Left renal pelvis (tissue), 4 donors: ENCODE results near the gene RBM47. TPM values are rescaled to one million over a fixed set of nuclear protein-coding genes. Genes with fewer than 3 reads are reported as not detected.
"Not testable (repeated sequence)": the region's sequence is repeated elsewhere in the genome, so short reads cannot be mapped to it uniquely, and the experiment has no call there.

ENCODE experiments used
- DNase-seq, 4 donors: peaks; one replicate each; pipeline ENCODE4 v3.0.0-alpha.2; 2013; ENCODE audit warnings: low read depth in 4 of 4, low spot score in 3 of 4
- polyA plus RNA-seq, 4 donors: library from polyadenylated mRNA; unstranded; fragments of 120-200 nt; gene quantifications; one replicate each; pipeline ENCODE4 v1.2.1, GENCODE V29; 2013; ENCODE audit not compliant: insufficient read length in 4 of 4

RBM47 gene
- polyA plus RNA-seq, 4 donors: 4.4 to 93.5 (median 87.3) TPM

DNA sequence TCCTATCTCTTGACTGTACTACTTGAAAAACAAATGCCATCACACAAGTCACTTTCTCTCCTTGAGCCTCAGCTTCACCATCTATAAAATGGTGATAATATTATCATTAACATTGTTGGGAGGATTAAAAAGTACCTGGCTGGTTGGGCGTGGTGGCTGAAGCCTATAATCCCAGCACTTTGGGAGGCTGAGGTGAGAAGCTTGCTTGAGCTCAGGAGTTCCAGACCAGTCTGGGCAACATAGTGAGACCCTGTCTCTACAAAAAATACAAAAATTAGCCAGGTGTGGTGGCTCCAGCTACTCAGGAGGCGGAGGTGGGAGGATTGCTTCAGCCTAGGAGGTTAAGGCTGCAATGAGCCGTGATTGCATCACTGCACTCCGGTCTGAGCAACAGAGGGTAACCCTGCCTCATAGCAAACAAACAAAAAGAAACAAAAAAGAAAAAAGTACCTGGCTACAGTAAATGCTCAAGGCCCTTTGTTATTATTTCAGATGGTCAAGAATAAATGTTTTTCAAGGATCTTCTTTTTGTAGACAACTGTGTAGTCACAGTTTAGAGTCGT, 174.2 kb downstream of the RBM47 start:
- no peak for DNase-seq

DNA sequence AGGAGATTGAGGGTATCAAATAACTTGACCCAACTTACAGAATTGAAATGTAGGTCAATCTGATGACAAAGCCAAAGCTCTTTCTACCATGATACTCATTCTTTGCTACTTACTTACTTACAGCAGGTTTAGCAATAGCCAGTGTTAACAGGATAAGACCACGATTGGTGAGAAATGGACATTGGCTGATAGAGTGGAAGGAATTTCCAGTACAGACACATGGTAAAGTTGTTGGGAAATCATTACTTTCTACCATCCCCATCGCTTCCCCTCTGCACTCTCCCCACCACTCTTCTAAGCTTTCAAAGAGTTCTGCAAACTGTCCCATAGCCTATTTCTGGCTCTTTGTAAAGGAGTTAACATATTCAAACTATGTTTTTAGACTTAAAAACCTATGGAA, 174.8 kb downstream of the RBM47 start:
- no peak for DNase-seq

DNA sequence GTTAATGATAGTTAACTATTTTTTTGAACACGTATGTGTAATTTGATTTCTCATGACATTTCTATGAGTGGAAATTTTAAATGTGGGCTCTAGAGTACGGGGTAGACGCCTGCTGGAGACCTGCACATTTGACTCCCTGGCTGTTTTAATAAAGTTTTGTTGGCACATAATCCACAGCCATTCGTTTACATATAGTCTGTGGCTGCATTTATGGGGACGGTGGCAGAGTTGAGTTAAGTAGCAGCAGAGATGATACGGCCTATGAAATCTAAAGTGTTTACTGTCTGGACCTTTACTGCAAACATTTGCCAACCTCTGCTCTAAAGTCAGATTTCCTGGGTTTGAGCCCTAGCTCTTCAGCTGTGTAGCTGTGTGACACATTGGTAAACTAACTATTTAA, 175.8 kb downstream of the RBM47 start:
- DNase-seq: no peak

DNA sequence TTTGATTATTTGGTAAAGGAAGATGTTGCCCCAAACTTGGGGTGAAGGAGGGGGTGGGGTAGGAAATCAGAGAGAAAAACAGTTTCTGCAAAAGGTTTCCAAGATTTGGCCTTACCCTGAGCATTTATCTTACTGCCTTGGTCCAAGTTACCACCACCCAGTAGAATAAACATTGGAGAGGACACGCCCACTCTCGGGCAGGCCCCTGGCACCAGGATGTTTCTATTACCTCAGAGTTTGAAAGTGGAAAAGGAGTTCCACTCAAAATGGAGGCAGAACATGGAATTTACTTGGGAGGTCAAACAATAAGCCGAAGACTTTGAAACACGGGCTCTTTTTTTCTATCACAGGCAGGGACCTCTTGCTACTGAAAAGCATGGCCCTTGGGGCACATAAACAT, 180.8 kb downstream of the RBM47 start:
- no peak for DNase-seq

DNA sequence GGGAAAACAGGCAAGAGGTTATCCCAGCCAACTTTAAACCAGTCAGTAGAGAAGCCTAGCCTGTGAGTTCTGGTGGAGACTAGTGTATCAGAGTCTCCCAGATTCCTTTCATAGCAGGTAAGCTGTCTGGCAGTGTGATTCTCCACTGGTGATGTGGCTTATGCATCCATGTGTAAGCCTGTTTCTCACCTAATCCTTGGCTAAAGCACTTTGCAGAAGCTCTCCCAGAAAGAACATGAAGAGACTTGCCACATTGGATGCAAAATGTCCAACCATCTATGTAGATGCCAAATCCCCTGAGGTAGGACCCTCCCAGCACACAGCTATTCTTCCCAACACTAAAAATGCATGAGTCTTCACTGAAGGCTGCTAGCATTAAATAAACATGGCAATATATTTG, 182.8 kb downstream of the RBM47 start:
- DNase-seq: no peak

DNA sequence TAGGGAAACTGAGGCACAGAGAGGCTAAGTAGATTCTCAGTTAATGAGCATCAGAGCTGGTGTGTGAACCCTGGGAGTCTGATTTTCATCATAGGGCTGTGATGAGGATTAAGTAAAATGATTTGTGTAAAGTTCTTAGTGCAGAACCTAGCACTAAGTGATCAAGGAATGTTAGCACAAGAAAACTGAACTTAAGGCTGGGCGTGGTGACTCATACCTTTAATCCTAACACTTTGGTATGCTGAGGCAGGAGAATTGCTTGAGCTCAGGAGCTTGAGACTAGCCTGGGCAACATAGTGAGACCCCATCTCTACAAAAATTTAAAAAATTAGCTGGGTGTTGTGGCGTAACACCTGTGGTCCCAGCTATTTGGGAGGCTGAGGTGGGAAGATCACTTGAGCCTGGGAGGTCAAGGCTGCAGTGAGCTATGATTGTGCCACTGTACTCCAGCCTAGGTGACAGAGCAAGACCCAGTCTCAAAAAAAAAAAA, 183.4 kb downstream of the RBM47 start:
- not testable (repeated sequence) for DNase-seq

DNA sequence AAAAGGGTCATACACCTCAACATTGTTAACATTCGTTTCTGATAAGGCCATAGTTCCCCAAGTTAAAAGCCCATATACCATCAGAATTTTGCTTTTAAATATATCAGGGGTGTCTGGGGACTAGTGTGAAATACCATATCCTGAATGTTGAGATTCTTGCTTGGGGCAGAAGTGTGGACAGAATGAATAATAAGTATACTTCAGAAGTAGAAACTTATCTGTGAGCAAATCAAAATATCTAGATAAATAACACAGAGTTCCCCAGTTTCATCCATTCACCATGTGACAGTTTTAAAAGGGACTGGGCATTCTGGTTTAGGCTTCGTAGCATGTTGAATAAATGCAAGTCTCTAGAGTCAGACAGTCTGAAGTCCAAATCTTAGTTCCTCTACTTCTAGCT, 184.0 kb downstream of the RBM47 start:
- DNase-seq: no peak

DNA sequence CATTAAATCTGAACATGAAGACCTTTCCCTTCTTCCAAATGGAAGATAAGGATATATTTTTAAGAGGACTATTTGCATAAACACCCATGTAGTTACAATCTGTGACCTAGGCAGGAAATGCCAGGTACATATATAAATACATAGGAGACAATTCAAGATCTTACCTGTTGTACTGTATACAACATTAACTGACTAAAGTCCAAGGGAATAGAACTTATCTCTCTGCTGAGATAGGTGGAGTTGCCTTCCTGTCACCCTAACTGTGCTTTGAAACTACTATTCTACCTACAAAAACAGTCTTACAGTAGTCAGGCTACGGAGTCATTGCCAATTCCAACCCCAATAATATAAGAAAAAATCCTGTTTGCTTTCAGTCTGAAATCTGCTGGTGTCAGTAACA, 188.2 kb downstream of the RBM47 start:
- no peak for DNase-seq

DNA sequence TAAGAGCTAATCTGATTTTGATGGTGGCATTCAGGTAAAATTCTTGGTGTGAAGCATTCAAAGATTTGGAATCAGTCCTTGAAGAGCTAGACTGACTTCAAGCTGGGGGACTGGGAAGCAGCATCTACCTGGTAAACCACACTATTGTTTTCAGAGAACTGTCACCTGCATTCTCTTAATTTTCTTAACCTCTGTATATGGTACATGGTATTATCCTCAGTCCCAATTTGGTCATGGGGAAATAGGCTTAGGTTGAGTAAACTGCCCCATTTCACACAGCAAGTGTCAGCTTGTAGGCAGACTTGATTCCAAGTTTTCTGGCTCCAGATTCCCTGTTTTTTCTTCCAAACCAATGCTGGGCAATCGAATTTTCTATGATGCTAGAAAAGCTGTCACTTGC, 190.1 kb downstream of the RBM47 start:
- no peak for DNase-seq

DNA sequence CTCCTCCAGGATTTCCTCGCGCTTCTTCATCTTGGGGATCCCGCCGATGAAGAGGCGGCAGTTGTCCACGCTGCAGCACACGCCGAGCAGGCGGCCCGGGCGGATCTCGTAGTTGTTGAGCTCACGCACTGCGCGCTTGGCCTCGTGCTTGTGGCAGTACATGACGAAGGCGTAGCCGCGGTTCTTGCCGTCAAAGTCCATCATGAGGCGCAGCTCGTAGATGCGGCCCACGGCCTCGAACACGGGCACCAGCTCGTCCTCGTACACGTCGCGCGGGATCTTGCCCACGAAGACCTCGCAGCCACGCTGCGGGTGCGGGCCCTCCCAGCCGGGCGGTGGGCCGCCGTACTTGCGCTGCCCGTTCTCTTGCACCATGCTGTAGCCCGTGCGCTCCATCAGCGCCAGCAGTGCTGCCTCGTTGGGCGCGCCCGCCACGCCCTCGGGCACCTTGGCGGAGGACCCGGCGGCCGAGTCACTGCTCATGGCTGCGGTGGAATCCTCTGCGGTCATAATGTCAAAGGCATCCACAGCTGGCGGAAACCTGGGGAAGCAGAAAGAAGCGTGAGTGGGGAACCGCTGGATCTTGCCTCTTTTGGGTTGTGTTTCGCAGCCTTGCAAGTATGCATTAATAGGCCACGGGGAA, 191.2 kb downstream of the RBM47 start:
- no peak for DNase-seq

DNA sequence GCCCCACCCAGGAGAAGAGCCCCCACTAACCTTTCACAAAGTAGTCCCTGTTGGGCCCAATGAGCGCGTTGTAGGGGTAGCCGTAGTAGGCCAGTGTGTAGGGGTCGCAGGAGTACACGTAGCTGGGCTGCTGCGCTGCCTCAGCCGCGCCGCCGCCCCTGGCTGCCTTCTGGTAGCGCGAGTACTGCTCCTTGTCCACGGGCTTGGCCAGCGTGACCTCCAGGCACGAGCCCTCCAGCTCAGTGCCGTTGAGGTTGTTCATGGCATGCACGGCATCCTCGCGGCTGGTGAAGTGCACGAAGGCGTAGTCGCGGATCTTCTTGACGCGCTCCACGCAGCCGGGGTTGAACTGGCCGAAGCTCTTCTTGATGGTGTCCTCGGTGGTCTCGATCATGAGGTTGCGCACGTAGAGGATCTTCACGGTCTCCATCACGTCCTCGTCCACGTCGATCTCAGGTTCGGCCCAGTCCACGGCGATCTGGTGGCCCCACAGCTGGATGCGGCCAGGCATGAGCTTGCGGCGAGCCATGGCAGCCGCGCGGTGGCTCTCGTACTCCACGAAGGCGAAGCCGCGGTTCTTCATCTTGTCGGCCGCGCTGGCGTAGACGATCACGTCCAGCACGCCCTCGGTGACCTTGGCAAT, 191.8 kb downstream of the RBM47 start:
- DNase-seq: no peak

DNA sequence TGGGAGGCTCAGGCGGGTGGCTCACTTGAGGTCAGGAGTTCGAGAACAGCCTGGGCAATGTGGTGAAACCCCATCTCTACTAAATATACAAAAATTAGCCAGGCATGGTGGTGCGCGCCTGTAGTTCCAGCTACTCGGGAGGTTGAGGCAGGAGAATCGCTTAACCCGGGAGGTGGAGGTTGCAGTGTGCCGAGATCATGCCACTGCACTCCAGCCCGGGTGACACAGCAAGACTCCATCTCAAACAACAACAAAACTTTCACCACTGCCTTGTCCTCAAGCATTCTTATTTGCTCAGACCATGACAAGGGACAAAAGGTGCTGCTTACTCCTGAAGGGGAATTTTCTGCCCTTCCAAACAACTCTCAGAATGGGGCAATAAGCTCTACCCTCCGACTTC, 194.4 kb downstream of the RBM47 start:
- not testable (repeated sequence) for DNase-seq

DNA sequence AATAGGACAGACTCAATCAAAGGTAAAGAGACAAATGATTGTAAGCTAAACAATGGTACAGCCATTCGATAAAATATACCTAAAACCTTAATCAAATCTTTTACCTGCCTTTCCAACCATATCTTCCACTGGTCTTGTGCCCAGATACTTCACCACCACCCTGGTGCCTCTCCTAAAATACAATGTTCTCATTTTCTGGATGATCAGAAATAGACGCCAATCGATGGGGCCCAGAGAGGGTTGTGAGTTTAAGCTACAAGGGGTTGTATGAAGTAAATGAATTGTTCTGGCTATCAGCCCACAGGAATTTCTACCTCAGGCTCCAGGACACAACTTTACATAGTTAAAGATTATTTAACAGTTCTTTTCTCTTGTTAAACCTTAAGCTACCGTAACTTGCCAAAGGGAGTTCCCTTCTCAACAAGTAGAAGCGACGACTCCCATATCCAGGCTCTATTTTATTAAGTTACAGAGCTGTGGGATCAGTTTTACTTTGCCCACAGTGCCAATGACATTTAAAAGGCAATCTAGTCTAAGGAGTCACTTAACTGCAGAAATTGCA, 195.5 kb downstream of the RBM47 start:
- DNase-seq: no peak

DNA sequence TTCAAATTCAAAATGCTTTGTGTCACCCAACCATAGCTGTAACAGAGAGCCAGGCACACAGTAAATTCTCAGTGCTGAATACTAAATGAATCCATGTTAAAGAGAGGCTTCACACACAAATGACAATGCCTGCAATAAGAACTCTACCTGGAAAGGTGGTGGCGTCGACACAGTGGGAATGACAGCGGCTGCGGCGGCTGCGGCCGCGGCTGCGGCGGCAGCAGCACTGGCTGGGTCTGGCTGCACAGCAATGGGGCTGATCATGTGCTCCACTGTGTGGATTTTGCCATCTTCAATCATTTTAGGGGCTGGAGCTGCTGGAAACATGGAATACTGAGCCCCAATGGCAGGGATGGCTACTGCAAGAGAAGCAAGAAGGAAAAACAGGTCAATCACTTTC, 197.2 kb downstream of the RBM47 start:
- DNase-seq: no peak

DNA sequence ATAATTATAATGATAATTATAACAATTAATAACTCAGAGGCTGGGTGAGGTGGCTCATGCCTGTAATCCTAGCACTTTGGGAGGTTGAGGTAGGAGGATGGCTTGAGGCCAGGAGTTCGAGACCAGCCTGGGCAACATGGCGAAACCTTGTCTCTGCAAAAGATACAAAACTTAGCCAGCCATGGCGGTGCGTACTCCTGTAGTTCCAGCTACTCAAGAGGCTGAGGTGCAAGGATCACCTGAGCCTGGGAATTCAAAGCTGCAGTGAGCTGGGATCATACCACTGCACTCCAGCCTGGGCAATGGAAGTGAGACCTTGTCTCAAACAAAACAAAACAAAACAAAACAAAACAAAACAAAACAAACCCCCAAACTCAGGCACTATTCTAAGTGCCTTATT, 201.8 kb downstream of the RBM47 start:
- not testable (repeated sequence) for DNase-seq

DNA sequence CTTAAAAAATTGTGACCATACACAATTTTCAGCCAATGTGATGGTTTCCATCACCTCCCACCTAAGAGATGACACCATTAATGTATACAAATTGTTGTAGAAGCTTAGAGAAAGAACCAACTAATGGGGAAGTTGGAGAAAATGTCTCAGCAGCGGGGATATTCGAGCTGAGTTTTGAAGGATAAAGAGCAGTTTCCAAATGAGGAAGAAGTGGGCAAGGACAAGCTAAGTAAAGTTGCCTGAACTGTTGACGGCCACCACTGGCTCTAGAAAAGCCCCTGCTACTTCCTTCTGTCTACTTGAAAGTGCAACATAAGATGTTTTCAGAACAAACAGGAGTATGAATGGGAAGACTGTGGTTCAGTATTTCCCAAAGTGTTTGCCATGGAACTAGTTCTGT, 202.5 kb downstream of the RBM47 start:
- DNase-seq: no peak

DNA sequence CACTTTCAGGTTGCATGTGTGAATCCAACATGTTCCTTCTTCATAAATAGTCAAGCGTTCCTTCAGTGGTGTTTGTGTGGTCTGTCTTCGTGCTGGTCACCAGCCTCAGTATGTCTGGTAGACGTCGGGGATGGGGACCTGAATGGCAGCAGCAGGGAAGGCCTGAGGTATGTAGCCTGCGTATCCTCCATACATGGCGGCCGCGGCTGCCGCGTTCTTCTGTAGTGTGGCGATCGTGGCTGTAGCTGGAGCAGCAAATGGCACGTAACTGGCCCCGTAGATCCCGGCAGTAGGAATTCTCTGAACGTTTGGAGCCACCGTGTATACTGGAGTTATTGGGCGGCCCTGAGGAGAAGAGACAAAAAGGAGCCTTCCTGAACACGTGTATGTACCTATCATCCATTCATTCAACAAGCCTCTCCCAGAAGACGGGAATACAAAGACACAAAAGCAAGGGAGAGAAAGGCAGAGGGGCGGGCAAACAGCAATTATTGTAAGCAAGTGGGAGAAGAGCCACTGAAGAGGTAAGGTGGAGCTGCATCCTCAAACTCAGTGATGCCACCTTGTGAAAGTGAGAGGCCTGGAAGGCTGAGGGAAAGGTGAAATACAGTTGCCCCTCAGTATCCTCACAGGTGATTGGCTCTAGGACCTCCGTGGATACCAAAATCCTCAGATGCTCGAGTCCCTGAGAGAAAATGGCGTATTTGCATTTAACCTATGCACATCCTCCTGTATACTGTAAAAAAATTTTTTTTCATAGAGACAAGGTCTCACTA, 203.7 kb downstream of the RBM47 start:
- no peak for DNase-seq

DNA sequence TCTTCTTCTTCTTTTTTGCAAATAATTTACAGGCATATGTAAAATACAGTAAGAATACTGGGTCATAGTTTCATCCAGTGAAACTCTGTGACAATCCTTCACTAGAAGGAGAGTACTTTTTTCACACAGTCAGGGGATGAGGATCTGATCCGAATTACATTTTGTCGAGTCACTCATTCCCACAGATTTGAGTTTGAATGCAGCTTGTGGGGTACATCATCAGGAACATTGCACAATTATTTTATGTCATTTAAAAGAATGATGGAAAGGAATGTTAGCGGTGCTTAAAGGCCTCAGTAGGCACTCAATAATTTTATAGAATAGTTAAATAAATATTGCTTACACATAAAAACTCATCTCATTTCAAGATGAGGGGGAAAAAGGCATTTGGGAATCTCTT, 205.9 kb downstream of the RBM47 start:
- DNase-seq: no peak

DNA sequence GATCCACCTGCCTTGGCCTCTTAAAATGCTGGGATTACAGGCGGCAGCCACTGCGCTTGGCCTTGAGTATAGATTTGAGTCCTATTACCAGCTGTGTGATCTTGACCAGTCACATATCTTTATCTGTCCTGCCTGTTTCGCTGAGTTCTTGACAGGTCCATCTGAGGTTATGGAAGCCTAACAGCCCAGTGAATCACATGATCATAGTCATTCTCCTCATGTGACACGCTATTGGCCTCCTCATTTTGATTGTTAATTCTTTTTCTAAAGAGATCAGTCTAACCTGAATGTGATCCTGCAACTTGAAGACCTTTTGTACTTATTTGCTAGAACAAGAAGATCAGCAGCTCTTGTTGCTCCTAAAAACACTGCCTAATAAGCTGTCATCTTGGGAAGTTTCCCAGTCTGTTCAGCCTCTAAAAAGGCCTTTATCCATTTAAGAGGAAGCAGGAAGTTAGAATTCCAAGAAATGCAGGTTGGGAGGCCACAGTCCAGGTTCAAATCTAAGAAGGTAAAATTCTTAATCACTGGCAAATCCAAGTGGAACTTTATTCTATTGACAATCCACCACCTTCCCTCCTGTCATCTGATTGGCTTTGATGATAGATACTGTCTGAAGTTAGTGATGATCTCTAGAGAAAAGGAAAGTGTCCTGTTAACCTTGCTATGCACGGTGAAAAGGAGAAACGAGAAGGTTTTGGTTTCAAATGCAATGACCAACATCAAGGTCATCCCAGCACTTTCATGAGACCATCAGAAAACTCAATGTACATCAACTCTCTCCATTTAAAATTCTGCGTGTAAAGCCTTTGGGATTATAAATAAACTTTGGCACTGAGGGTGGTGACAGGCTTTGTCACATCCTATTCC, 207.6 kb downstream of the RBM47 start:
- DNase-seq: no peak

DNA sequence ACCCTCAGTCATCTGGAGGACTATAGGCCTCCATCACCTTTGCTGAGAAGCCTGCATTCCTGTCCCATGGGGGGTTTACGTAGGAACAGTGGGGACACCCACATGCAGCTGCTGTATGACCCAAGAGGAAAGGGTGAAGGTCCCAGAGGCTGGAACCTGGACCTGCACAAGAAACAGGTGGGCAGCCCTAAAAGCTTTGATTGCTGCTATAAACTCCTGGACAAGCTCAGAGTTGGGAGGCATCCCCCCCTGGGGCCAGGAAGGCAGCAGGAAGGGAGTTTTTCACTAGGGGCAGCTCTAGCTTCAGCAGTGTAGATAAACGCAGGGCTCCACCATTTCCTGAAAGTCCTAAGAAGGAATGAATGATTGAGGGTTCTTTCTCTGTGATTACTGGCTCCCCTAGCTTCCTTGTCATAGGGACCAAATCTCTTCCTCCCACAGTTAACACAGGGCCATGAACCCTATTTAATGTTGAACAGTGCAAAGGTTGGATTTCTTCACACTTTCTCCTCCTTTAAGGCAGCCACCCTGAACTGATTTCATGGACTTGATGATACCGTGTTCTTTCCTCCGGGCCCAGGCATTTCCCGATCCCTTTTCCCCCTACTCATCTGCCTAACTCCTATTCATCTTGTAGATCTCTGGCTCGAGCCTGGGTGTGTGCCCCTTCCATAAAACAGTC, 210.3 kb downstream of the RBM47 start:
- DNase-seq: no peak
